SK-N-SH treated with all-trans-retinoic acid at 6 μM for 48 hours (cell line): Measurements from ENCODE around the gene KCNAB3.

ENCODE experiments used
- ARNTL ChIP-seq: fragments of 450-650 bp; formaldehyde crosslinking; IDR thresholded peaks from 2 replicates; pipeline ENCODE4 v1.5.0; 2020; ENCODE audit warnings: low read depth, mild to moderate bottlenecking, moderate library complexity, borderline replicate concordance
- CREB5 ChIP-seq: fragments of 250-450 bp; sonication (Bioruptor Pico); IDR thresholded peaks from 2 replicates; pipeline ENCODE4 v1.5.1; 2020; ENCODE audit warnings: low read depth, mild to moderate bottlenecking, moderate library complexity
- CSRNP3 ChIP-seq: fragments of 250-450 bp; sonication (Bioruptor Pico); IDR thresholded peaks from 2 replicates; pipeline ENCODE4 v1.5.1; 2021; ENCODE audit warnings: mild to moderate bottlenecking, moderate library complexity
- ESRRG ChIP-seq: fragments of 250-450 bp; sonication (Bioruptor Pico); IDR thresholded peaks from 2 replicates; pipeline ENCODE4 v1.6.1; 2021; ENCODE audit warnings: mild to moderate bottlenecking
- ISL1 ChIP-seq: fragments of 250-450 bp; sonication (Bioruptor Pico); IDR thresholded peaks from 2 replicates; pipeline ENCODE4 v2.1.2; 2022; ENCODE audit warnings: mild to moderate bottlenecking, moderate library complexity
- OSR1 ChIP-seq: fragments of 250-450 bp; sonication (Bioruptor Pico); IDR thresholded peaks from 2 replicates; pipeline ENCODE4 v1.8.0; 2022; ENCODE audit warnings: moderate library complexity, mild to moderate bottlenecking, inconsistent platforms
- PATZ1 ChIP-seq: fragments of 250-450 bp; sonication (Bioruptor Pico); IDR thresholded peaks from 2 replicates; pipeline ENCODE4 v1.8.0; 2020; ENCODE audit warnings: mild to moderate bottlenecking, moderate library complexity, borderline replicate concordance
- RARB ChIP-seq: fragments of 250-450 bp; sonication (Bioruptor Pico); IDR thresholded peaks from 2 replicates; pipeline ENCODE4 v1.8.0; 2021; ENCODE audit warnings: mild to moderate bottlenecking, moderate library complexity
- SNAI2 ChIP-seq: fragments of 250-450 bp; sonication (Bioruptor Pico); IDR thresholded peaks from 2 replicates; pipeline ENCODE4 v1.5.0; 2020; ENCODE audit warnings: mild to moderate bottlenecking, moderate library complexity
- TOX ChIP-seq: fragments of 250-450 bp; sonication (Bioruptor Pico); IDR thresholded peaks from 2 replicates; pipeline ENCODE4 v1.8.0; 2021; ENCODE audit warnings: mild to moderate bottlenecking, moderate library complexity, borderline replicate concordance
- TSHZ2 ChIP-seq: fragments of 250-450 bp; sonication (Bioruptor Pico); IDR thresholded peaks from 2 replicates; pipeline ENCODE4 v1.5.0; 2020; ENCODE audit warnings: mild to moderate bottlenecking, moderate library complexity
- ZFP30 ChIP-seq: fragments of 450-650 bp; formaldehyde crosslinking; IDR thresholded peaks from 2 replicates; pipeline ENCODE4 v1.5.0; 2022; ENCODE audit warnings: mild to moderate bottlenecking, moderate library complexity

- TF ChIP-seq ZFP30 (CRISPR knock-in tag) (no peak), TOX (no peak), TSHZ2 (CRISPR knock-in tag) (no peak), ESRRG (no peak), PATZ1 (CRISPR knock-in tag) (no peak), SNAI2 (no peak), ARNTL (CRISPR knock-in tag) (no peak), CREB5 (no peak), ISL1 (CRISPR knock-in tag) (no peak), OSR1 (CRISPR knock-in tag) (no peak), CSRNP3 (CRISPR knock-in tag) (no peak), RARB (no peak)
These were observed 26.7 kb upstream of the KCNAB3 start for GRCh38 chr17:7956228-7956965.
